Left lobe of liver (tissue), 2 donors: ENCODE measurements around the gene RASGEF1C. TPM values are rescaled to one million over a fixed set of nuclear protein-coding genes. Genes with fewer than 3 reads are reported as not detected.
"Not testable (repeated sequence)": the region's sequence is repeated elsewhere in the genome, so short reads cannot be mapped to it uniquely, and the experiment has no call there.

Source experiments
- ATAC-seq: fragments of 200-7000 bp; cut with Tn5 transposase; one replicate; pipeline ENCODE4 v1.9.1; 2020; ENCODE audit warnings: mild to moderate bottlenecking, moderate library complexity
- DNase-seq: peaks from one replicate; pipeline ENCODE4 v3.0.0-alpha.2; 2020; ENCODE audit warnings: low spot score
- total RNA-seq: library from RNA; stranded (reverse); gene quantifications from one replicate; pipeline ENCODE4 v1.2.1, GENCODE V29; 2021
- donor health status: DM: no; HTN: no; CAD: no; lungs with moderate emphysema.
- donor health status: DM: no; HTN: yes; CAD: no.

Gene RASGEF1C
- total RNA-seq, 1 donor from 2014 or later = 0.30 TPM

DNA sequence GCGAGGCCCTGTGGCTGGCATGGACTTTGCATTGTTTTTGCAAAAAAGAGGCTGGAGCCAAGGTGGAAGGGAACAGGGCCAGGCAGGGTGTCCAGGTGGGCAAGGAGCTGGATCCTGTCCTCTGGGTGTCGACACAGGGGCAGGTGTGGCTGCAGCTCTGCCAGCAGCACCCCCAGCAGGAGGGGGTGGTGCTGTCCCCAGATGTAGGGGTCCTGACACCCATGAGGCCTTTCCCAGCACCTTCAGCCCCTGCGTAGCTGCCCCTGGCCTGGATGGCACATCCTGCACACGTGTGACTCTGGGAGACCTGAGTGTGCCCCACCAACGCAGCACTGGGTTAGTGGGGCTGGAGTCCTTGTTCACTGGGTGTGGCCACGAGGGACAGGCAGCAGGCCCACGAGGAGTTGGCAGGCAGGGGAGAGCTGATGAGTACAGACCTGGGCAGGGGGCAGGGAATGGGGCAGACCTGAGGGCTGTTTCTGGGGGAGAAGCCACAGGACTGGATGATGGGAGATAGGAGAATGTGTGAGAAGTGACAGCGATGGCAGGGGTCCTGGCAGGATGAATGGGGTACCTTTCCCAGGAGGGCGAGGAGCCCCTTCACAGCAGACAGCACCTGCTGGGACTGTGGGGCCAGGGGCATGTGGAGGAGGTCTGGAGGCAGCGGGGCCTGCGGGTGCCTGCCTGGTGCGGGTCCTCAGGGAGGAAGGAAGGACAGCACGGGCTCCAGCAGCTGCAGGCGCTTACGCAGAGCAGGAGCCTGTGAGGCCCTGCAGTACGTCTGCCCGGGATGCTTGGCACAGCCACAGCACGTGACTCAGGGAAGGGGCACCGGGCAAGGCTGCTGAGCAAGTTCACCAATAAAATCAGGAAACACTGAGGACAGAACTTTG, 3.6 kb upstream of the RASGEF1C start:
- DNase-seq (no peak), ATAC-seq (no peak)

DNA sequence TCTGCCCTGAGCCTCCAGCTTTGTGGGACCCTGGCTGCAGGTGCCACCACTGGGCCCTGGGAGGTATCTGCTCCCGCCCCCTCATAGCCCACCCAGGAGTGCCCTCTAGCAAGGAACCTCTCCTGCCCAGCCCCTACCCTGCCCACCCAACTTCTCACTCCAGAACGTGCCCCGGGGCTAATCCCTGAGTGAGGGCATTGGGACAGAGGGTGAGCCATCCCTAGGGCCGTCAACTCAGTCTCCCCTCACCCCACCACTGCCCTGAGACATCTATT, 2.7 kb upstream of the RASGEF1C start:
- no peak for DNase-seq
- no peak for ATAC-seq

DNA sequence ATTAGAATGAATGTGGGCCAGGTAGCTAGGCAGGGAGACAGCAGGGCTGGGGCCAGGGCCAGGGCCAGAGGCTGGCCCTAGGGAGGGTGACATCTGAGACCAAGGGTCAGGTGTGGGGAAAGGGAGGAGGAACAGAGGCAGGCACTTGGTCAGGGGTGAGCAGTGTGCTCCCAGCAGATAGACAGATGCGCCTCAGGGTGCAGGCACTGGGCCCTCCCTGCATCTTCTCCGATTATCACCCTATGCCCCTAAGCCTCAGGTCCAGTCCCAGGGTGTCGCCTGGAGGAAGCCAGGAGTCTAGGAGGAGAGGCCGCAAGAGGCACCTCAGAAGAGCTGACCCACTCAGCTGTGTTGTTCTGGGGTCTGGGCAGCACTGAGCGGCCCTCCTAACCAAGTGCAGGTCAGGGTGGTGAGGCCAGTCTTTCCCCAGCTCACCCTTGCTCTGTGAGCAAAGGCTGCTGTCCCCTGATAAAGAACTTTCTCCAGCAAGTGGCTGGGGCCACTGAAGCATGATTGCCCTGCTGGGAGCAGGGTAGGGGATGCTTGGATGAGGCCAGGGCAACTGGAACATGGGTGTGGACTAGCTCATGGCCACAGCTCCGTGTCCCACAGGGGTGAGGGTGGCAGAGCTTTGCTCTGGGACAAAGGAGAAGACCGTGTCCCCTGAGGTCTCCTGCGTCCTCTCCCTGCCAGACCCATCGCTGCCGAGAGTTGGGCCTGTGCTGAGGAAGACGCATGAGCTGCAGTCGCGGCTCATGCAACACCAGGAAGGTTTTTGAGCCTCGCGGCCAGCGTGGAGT, 2.1 kb upstream of the RASGEF1C start:
- DNase-seq = no peak

DNA sequence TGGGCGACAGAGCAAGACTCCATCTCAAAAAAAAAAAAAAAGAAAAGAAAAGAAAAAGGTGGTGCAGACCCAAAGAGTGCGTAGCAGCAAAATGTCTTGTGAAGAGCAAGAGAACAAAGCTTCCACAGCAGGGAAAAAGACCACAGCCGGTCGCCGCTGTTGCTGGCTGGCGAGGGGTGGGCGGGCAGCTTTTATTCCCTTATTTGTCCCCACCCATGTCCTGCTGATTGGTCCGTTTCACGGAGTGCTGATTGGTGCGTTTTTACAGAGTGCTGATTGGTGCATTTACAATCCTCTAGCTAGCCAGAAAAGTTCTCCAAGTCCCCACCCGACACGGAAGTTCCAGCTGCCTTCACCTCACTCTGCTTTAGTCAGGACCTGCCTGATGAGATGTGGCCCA, 1.1 kb upstream of the RASGEF1C start:
- not testable (repeated sequence) for DNase-seq, ATAC-seq

More for the DNA sequence above, 2.1 kb upstream of the RASGEF1C start:
- no peak for ATAC-seq

DNA sequence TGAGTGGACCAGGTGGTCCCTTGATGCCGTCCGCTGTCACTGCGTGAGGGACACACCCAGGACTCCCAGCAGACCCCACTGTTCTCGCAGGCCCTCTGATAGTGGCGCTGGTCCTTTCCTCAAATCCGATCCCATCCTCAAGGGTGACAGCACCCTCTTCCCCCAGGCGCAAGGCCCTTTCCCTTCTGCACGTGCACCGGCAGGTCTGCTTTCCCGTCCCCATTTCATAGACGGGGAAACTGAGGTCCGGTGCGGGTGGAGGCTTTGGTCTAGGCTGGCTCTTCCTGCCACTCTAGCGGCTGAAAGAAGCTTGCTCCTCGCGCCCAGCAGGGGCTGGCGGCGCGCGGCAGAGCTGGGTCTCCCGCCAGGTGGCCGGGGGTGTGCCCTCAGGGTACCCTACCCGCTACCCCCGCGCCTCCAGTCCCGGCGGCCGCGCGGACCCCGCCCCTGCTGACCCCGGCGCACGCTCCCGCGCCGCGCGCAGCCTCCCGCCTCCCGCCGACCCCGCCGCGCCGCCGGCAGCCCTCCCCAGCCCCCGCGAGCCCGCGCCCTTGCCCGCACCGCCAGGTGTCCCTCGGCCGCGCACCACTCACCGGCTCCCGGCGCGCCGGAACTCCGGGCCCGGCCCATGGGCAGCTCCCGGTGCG, 453 bp downstream of the RASGEF1C start:
- DNase-seq (no peak), ATAC-seq (peak; percentile 43)

DNA sequence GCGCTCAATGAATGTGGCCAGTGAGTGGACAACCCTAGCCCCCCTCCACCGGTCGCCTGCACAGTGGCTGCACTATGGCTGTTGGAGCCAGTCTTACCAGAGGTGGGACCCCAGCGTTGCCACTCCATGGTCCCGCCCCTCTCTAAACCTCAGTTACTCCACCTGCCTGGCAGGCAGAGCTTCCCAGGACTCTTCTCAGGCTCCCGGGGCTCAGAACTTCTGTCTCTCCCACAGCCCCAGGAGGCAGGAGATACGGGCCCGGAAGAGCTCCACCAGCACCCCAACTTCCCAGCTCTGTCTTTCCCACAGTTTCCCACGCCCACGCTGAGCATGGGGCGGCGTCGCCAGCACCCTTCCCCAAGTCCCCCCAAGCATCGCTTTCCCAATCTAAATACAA, 975 bp downstream of the RASGEF1C start:
- DNase-seq = no peak
- no peak for ATAC-seq

DNA sequence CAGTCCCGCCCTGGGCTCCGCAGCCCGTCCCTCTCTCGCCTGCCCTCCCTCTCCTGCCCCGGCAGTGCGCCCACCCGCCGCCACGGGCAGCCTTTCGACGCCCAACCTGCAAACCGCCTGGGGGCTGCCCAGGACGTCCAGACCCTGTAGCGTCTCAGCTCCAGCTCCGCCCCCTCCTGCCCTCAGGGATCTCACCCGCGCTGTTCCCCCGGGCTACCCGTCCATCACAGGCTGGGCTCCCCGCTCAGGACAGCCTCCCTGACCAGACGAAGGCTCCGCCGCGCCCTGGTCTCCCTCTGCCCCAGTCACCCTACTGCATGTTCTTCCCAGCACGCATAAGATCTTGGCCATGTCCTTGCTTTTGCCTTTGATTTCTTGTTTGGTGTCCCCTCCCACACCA, 1.4 kb downstream of the RASGEF1C start:
- ATAC-seq (no peak), DNase-seq (no peak)

DNA sequence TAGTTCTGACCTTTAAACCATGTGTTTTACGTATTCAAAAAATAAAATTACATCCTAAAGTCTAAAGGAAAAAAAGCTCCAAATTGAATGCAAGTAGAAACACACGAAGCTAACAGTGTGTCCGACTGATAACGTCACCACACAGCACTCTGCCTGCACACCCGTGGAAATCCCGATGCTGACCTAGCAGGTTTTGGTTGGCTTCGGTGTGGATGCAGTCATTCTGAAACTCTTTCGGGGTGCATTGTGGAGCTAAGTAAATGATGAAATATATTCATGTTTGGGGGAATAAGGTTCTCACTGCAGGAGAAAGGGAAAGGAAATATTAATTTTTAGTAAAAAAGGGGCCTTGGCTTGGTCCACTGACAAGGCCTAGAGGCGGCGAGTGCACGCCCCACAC, 2.0 kb downstream of the RASGEF1C start:
- no peak for ATAC-seq
- no peak for DNase-seq

DNA sequence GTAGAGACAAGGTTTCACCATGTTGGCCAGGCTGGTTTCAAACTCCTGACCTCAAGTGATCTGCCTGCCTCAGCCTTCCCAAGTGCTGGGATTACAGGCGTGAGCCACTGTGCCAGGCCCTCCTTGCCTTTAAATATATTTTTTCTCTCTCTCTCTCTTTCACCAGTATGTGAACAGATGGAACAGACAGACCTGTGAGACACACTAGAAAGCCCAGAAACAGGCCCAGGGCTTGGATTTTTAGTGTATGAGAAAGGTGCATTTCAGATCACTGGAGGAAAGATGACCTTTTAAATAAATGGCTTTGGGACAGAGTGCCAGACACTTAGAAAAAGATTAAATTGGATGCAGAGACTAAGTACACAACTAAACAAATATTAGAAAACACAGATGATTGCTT, 3.1 kb downstream of the RASGEF1C start:
- no peak for ATAC-seq

DNA sequence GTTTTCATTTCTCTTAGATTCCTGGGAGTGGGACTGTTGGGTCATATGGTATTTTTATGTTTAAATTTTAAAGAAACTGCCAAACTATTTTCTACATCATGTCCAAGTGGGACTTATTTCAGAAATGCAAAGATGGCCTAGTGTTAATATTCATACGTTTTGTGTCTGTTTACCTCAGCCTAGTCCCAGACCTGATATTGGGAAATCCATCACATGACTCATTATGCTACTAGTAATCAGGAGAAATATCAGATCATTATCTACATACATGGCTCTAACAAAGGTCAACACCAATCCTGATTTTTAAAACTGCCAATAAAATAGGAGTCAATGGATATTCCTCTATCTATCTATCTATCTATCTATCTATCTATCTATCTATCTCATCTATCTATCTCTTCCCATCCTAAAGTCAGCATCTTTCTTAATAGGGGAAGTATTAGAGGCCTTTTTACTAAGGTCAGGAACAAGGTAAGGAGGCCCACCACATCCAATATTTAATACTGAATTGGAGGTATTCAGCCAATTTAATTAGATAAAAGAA, 4.7 kb downstream of the RASGEF1C start:
- ATAC-seq = no peak
- DNase-seq = no peak

More for the DNA sequence above, 3.1 kb downstream of the RASGEF1C start:
- no peak for DNase-seq

DNA sequence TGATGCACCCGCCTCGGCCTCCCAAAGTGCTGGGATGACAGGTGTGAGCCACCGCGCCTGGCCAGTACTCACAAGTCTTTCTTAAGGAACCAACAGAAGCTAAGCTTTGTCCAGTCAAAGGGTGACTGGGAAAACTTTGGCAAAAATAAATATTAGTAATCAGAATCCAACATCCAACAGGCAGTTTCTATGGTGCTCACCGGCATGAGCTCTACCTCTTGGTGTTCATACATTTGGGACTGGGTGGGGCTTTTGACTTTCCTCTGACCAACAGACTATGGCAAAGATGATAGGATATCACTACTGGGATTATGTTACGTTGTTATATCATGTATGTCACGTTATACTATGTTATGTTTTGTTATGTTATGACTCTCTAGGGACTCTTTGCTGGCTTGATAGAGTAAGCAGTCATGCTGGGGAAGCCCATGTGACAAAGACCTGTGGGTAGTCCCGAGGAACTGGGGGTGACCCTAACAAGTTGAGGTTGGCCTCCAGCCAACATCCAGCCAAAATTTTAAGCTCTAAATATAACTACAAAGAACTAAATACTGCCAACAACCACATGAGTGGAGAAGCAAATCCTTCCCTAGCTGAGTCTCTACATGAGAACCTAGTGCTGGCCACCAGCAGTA, 6.0 kb downstream of the RASGEF1C start:
- ATAC-seq (no peak), DNase-seq (no peak)

DNA sequence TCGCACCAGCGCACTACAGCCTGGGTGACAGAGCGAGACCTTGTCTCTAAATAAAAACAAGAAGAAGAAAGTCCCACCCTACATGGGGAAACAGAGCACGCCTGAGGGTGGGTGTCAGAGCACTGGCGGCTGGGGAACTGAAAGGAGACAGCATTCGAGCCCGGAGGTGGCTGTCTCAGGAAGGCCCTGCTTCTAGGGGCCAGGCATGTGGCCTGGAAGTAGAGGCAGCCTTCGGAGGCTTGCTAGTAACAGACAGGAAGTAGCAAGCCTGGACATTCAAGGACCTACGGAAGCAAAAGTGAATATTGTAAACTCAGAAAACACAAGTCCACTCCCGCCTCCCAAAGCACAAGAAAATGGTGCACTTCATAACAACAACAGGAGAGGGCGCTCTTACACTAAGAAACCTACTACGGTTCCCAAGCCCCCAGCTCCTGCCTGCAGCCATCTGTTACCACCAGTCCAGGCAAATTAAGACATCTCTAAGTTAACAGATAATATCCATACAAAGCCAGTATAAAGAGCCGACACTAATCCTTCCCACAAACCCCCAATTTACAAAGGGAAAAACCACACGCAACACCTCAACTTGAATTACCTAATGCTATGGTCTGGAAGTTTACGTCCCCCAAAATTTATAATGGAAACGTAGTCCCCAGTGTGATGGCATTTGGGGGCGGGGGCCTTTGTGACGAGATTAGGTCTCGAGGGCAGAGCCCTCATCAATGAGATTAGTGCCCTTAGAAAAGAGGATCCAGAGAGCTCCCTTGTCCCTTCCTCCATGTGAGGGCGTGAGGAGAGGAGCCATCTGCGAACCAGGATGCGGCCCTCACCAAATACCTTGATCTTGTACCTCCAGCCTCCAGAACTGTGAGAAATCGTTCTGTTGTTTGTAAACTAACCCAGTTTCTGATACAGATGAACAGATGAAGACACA, 7.7 kb downstream of the RASGEF1C start:
- ATAC-seq (peak; percentile 31), DNase-seq (no peak)

DNA sequence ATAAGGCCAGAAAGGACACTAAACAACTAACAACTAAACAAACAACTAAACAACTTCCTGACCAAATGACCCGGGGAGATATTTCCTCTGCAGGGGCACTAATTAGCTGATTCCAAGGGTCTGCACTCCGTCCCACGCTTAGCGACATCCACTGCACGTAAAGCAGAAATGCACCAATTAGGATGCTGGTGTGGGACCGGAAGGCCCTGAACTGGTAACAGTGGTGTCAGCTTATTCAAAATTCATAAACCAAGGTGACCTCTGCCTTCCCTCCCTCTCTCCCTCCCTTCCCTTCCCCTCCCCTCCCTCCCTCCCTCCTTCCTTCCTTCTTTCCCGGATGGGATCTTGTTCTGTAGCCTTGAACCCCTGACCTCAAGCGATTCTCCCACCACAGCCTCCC, 9.6 kb downstream of the RASGEF1C start:
- ATAC-seq = no peak
- DNase-seq = peak; percentile 5

DNA sequence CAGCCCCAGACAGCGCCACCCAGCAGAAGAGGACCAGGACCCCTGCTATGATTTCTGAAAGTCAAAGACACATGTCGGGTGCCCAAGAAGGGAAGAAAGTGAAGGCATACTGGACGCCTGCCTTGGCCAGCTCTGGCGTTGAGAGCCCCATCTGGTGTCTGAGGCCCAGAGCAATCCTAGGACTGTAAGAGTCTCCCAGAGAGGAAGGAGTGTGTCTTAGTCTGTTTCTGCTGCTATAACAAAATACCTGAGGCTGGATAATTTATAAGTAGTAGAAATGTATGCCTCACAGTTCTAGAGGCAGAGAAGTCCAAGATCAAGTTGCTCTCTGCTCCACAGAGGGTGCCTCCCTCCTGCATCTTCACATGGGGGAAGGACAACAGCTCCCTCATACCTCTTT, 10.8 kb downstream of the RASGEF1C start:
- DNase-seq = no peak
- ATAC-seq = no peak

DNA sequence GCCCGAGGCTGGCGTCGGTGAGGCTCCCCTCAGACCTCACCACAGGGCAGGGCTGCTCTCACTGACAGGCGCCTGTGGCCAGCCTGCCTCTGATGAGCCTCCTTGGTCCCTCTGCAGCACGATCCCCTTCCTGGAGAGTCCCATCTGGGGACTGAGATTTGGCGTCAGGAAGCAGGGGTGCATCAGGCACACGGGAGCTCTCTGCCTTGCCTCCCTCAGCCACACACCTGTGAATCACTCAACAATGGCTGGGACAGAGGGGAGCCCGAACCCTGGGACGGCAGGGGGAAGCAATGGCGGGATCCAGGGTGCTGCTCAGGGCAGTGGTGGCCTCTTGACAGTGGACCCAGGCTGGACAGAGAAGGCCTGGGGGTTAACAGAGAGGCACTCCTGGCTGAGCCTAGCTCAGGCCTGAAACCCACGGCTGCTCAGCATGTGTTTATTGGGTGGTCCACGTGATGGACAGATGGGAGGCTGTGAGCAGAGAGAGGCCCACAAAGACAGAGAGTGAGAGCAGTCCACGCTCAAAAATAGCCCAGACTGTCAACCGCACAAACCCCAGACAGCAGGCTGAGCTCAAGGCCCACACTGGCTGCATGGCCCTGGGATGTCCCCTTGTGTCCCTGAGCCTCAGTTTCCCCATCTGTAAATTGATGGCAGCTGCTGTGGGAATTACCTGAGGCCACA, 11.9 kb downstream of the RASGEF1C start:
- no peak for ATAC-seq

DNA sequence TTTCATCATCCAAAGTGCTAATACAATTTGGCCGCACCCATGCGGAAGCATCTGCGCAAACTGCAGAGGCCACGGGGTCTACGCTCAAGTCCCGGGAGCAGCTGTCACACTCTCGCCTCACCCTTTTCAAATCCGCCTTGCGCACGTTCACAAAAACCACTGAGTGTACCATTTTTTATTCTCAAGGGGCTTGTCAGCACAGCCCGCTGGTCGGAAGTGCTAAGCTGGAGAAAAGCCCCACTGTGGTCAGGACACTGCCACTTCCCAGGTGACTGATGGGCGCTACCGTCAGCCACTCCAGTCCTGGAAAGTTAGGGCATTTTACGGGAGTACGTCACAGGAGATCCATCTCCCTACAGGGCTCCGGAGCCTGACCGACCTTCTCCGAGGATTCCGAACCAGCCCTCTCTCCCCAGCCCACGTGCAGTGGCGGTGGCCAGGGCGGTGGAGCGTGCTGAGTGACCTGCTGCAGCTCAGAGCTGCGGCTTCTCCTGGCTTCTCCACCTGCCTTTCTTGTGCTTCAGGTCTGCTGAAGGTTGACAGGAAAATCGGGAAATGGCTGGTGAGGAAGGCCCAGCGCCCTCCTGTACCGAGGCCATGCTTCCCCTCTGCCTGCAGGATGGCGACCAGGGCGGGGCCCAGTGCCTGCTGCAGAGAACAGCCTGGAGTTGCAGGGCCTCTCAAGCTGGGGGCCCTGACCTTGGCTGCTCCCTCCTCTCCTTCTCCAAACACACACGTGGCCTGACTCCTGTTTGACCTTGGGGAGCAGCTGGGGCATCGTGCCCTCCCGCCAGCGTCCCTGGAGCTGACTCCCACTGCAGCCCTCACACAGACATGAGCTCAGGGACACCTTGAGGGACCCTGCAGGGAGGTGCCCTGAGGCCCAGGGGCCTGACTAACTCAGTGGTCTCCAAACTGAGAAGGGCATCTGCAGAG, 14.3 kb downstream of the RASGEF1C start:
- DNase-seq (peak; percentile 26), ATAC-seq (no peak)

More for the DNA sequence above, 11.9 kb downstream of the RASGEF1C start:
- DNase-seq = peak; percentile 21

DNA sequence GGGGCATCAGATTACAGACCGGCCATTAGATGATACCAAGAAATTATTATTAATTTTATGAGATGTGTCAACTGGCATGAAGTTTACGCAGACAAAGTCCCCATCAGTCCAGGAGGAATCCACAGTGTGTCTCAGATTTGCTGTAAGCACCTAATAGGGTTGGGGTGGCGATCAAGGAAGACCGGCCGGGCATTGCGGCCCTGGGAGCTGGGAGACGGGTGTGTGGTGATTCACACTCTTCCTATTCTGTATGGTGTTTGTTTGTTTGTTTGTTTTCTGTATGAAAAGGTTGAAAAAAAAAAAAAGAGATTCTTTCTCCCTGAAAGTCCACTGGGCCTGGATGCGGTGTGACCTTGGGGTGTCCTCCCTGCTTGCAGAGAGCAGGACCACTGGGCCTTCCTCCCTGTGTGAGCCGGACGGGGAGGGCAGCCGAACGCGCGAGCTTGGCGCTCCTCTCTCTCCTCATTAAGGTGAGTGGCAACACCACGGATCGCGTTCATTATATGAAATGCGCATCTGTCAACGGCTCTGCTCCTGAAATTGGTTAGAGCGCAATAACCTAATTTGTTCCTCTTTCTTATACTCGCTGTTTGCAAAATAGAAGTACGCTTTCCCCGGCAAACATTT, 15.1 kb downstream of the RASGEF1C start:
- DNase-seq (peak; percentile 2), ATAC-seq (no peak)

DNA sequence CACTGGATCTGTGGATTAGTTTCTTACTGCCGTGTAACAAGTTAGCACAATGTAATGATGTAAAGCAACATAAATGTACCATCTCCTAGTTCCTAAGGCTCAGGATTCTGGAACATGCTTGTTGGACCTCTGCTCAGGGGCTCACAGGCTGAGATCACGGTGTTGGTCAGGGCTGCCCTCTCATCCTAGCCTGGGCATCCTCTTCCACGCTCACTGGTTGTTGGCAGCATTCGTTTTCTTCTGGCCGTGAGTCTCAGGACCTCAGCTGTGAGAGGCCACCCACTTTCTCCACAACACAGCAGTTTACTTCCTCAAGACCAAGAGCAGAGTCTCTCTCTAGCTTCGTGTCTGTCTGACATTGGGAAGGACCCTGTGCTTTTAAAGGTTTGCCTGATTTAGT, 17.3 kb downstream of the RASGEF1C start:
- DNase-seq = peak; percentile 16
- no peak for ATAC-seq
